ENCODE data around the gene ANKRD40.

- TF ChIP-seq EZH2 (IDR thresholded peaks at IDR 0.05) (no peak), POLR2AphosphoS5 (IDR thresholded peaks at IDR 0.05; ENCODE audit: borderline replicate concordance, low read depth, low read length) (no peak)
These were observed 41.9 kb downstream of the ANKRD40 start for GRCh38 chr17:50665838-50666237.
